NCI-H1092 treated with DMSO at 0.1 percent for 48 hours (cell line): ENCODE measurements around the gene SPAG9.
A peak's percentile ranks its signal among the peaks of the same experiment; 100 is the strongest.

Experiments used
- DNase-seq: peaks from one replicate; lab custom pipeline; 2025; lab: John Stamatoyannopoulos, UW

Gene SPAG9

DNA sequence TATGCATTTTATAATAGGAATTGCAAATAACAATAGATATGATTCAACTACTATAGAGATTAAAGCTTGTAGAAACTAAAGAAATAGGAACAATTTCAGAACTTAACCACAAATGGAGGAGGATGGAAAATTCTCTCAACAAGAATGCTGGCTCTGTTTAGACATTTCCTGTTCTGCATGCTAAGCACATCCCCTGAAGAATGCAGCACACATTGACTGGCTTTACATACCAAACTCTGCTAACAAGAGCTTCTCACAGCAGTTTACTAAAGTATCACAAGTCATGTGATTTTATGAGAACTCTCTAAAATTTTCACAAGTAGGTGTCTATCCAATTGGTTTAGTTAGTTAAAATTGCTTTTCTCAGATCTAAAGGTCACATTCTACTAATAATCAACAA lies 85.2 kb downstream of the SPAG9 start:
- no peak for DNase-seq

DNA sequence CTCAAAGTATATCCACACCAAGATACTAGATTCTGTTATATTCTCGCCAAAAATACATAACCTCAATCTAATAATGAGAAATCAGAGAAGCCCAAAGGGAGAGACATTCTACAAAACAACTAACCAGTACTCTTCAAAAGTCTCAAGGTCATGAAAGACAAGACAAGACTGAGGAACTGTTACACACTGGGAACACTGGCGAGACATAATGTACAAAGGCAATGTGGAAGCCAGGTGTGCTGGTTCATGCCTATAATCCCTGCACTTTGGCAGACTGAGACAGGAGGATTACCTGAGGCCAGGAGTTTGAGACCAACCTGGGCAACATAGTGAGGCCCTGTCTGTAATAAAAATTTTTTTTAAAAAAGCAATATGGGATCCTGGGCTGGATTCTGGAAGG lies 85.9 kb downstream of the SPAG9 start:
- DNase-seq, result no peak

DNA sequence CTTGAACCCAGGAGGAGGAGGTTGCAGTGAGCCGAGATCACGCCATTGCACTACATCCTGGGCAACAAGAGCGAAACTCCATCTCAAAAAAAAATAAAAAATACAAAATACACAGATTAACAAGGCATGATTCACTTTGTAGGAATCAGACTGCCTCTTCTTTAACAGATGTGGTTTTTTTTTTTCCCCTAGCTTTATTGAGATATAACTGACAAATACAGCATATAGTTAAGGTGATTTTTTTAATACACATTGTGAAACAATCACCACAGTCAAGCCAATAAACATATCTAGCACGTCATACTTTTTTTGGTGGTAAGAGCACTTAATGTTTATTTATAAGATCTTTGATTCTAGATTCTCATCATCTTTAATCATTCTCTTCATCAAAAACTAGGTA lies 87.8 kb downstream of the SPAG9 start:
- DNase-seq, result no peak

DNA sequence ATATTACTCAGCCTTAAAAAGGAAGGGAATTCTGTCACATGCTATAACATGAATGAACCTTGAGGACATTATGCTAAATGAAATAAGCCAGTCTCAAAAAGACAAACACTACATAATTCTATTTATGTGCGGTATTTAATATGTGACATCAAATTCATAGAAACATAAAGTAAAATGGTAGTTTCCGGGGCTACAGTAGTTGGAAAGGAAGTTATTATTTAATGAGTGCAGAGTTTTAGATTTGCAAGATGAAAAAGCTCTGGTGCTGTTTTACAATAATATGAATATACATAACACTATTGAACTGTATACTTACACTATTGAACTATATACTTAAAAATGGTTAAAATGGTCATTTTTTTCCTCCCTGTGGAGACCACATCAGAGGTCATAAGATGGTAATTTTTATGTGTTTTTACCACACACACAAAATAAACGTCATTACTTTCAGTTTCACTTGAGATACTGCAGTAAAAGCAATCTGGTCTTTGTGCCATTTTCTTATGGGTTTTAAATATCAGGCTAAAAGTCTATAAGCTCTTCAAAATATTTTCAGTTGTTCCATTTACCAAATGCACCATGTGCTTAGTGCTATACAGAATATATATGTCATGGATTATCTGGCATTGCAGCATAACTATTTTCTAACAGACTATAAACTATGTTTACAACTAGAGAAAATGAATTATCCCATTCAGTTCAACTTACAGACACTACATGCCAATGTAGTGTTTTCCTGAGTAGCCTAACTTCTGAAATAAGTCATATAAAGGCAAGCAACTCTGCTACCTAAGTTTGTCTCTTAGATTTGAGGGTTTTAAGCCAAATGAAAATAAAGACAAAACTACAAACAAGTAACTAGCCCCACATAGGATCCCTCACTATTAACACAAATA lies 90.9 kb downstream of the SPAG9 start:
- no peak for DNase-seq

DNA sequence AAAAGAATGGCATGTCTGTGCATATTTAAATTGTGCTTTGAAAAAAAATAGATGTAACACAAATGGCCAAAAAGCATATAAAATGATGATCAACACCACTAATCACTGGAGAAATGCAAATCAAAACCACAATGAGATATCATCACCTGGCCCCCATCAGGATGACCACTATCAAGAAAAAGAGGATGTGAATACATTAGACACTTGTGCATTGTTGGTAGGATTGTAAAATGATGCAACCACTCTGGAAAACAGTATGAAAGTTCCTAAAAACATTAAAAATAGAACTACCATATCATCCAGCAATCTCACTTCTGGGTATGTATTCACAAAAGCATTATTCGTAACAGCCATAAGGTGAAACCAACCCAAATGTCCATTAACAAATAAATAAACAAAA lies 91.5 kb downstream of the SPAG9 start:
- DNase-seq, result no peak

DNA sequence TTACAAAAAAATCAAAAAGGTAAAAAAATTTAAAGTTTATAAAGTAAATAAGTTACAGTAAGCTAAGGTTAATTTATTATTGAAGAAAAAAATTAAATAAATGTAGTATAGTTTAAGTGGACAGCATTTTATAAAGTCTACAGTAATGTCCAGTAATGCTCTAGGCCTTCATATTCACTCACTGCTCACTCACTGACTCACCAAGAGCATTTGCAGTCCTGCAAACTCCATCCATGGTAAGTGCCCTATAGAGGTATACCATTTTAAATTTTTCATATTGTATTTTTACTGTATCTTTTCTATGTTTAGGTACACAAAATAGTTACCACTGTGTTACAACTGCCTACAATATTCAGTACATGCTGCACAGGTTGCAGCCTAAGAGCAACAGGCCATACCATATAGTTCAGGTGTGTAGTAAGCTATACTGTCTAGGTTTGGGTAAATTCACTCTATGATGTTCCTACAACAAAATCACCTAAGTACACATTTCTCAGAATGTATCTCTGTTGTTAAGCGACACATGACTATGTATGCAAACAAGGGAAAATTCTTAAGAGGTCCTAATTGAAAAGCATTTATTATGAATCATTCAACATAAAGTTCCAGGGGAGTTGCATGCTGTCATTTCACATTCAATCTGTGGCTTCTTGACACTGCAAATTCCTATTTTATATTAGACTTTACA lies 92.3 kb downstream of the SPAG9 start:
- DNase-seq, result no peak

DNA sequence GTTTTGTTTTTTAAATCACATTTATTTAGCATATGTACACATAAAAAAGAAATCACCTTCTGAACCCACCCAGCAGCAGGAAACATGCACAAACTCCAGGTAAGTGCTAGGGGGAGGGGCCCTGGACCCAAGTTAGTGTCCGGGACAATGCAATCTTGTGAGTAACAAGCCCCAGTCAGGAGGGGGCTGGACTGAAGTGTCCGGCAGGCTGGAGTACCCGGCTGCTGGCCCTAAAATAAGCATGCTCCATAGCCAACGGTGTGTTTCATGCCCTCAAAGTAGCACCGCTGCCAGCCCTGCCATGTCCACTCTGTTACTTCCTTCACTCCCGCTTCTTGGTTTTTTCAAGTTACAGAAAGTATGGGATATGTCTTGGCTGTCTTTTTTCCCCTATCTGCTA lies 102.1 kb downstream of the SPAG9 start:
- DNase-seq, result no peak

DNA sequence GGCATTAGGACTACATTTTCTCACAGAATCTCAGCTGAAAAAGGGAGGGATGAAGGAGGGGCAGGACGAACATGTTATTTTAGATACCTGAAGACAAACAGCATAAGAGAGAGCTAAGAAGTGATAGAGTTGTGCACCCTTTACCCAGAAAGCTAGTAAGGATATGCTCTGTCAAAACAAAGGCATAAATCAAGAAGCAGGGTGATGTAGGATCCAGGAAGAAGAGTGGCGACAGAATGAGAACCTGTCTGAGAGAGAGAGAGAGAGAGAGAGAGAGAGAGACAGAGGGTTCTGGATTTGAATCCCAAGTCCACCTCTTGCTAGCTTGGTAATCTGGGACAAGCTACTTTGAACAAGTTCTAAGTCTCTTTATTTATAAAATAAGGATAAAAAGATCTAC lies 103.4 kb downstream of the SPAG9 start:
- no peak for DNase-seq

DNA sequence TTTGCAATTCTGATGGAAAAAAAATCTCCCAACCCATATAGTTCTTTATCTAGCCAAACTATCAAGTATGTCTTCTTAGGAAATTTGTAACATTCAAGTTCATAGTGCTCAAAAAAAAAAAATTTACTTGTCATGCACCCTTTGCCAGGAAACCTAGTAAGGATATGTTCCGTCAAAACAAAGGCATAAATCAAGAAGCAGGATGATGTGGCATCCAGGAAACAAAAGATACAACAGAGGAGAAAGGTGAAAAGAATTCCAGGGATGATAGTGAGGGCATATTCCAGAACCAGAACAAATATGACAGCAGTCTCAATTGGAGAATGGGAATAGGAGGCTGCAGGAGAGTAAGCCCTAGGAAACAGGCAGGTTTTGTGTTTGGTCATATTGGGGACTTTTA lies 104.6 kb downstream of the SPAG9 start:
- peak; percentile 17 for DNase-seq

DNA sequence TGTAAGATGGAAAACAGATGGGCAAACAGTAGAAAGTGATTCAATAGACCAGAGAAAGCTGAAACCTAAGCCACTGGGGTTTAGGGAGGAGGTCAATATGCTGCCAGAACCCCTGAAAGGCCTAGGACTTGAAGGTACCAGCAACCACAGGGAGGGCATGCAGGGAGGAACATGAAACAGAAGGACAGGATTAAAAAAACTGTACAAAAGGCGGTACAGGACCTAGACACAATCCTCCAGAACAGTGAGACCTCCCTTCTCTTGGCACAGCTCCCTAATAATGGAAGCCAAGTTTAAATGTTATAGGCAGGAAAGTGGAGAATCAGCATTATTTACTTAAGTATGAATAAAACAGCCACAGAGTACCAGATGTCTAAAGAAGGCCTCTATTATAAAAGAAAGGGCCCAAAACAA lies 105.5 kb downstream of the SPAG9 start:
- DNase-seq, result peak; percentile 84

DNA sequence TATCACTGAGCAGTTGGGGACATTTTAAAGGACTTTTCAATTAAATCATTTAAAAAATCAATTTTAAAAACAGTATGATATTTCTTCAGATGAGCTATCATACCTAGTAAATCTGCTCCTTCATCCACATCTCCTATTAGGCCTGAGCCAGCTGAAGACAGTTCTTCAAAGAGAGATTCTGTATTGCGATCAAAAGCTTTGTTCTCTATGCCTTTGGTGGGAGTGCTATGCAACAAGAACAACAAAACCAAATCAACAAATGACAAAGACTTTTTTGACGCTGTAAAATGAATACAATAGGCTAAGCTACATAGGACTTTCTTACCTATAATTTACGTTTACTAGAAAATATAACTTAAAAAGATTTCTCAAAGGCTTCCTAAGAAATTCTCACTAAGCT lies 106.5 kb downstream of the SPAG9 start:
- DNase-seq, result no peak

DNA sequence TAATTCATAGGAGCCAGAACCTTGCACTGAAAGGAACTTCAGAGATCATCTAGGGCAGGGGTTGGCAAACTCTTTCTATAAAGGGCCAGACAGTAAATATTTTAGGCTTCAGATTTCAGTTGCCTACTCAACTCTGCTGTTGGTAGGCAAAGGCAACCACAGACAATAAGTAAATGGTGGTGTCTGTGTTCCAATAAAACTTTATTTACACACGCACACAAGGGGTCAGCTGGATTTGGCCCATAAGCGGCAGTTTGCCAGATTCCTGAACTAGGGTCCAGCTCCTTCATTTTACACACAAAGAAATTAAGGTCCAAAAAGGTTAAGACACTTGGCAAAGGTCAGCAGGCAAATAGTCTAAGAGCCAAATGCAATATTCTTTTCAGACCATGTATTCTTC lies 107.3 kb downstream of the SPAG9 start:
- DNase-seq, result no peak

DNA sequence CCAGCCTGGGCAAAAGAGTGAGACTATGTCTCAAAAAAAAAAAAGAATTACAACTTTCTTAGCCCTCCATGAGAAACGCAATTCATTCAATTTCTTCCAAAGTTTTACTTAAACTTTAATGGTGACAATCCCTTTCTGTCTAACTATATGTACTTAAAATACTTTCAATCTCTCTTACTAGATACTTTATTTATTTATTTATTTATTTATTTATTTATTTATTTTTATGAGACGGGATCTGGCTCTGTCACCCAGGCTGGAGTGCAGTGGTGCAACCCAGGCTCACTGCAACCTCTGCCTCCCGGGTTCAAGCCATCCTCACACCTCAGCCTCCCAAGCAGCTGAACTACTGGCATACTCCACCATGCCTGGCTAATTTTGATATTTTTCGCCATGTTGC lies 108.1 kb downstream of the SPAG9 start:
- no peak for DNase-seq

DNA sequence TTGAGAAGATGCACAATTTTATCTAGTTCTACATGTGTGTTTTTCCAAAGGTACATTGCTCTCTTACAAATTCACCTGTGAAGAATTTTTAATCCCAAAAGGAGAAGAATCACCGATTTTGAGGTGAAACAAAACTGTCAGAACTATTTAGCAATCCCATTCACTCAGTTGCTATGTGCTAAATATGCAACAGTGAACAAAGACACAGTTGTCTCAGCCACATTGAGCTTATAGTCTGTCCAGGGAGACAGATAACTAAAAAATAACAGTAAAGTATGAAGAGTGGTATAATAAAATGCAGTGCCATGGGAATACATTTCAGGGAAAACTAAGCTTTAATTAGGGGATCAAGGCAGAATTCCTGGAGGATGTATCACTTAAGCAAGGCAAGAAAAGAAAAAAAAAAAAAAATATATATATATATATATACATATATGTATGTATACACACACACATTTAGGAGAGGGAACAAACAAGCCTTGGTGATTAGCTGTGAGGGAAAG lies 110.4 kb downstream of the SPAG9 start:
- no peak for DNase-seq

DNA sequence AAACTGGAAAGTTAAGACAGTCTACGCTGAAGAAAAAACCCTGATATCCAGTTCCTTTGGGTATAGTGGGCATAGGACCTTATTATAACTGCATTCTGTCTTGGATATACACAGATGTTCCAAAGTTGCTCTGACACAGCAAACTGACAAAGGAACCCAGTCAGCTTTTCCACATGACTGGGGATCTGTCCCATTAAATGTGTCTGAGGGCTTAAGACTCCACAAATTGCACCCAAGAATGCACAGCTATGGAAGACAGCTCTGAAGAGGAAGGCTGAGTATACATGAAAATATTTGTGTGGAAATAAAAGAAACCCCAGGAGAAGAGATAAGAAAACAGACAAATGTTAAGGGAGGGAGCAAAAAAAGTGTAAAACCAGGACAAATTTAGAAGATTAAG lies 114.1 kb downstream of the SPAG9 start:
- no peak for DNase-seq

DNA sequence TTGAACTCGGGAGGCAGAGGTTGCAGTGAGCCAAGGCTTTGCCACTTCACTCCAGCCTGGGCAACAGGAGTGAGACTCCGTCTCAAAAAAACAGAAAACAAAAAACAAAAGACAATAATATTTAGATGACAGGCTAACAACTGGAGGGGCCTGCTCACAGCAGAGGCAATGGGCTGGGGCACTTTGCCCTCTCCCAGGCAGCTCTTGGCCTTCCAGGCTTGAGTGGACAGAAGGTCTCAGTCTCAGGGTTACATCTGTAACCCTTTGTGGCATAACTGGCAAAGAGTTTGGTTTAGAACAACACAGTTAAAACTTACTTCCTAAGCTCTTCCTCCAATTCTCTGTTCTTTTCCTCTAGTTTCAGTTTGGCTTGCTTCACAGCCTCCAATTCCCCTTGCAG lies 114.9 kb downstream of the SPAG9 start:
- DNase-seq, result no peak

DNA sequence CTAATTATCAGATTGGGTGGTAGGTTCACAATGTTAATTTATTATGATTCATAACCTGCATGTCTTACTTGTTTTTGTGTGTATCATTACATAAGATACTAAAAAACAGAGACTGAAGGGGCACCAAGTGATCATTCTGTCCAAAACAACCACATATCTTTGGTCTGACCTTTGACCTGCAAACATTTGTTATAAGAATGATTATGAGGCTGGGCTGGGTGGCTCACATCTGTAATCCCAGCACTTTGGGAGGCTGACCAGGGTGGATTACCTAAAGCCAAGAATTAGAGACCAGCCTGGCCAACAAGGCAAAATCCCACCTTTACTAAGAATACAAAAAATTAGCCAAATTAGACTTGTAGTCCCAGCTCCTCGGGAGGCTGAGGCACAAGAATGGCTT lies 116.4 kb downstream of the SPAG9 start:
- DNase-seq, result no peak

DNA sequence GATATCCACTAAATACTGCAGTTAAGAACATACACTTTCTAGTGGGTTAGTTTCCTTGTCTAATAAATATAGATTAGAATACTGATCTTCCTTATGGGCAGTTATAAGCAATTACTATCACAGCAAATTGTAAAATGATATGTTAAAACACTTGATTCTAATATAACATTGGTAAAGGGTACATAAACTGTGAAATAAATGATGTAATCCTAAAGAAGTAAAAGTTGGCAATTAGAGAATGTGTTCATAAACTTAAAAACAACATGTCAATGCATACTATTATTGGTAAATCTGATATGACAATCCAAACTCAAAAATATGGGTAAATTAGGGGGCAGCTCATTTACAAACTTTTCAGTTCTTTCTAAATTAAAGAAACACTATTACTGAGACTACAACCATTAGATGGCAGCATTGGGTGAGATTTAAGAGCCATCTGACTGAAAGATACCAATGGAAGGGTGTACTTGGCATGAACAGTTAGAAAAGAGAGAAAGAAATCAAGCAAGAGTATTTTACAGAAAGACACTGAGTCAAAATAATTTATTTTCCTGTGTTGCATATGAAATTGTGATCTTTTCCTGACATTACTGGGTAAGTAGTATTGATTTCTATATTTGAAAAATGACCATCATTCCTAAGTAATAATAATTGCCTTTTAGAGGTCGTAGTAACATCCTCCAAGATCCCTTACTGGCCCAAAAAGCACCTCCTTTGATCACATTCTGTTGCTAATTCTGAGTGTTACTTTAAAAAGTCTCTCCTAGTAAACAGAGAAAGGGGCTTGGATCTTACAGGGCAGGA lies 119.6 kb downstream of the SPAG9 start:
- peak; percentile 70 for DNase-seq

DNA sequence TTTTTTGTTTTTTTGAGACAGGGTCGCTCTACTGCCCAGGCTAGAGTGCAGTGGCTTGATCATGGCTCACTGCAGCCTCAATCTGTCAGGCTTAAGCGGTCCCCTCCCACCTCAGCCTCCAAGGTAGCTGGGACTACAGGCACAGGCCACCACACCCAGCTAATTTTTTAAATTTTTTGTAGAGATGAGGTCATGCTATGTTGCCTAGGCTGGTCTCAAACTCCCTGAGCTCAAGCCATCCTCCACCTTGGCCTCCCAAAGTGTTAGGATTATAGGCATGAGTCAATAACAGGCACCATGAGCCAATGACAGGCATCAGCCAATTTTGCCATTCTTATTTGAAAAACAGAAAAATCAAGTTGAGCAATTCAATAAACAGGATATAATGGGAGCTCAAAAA lies 125.0 kb downstream of the SPAG9 start:
- no peak for DNase-seq

DNA sequence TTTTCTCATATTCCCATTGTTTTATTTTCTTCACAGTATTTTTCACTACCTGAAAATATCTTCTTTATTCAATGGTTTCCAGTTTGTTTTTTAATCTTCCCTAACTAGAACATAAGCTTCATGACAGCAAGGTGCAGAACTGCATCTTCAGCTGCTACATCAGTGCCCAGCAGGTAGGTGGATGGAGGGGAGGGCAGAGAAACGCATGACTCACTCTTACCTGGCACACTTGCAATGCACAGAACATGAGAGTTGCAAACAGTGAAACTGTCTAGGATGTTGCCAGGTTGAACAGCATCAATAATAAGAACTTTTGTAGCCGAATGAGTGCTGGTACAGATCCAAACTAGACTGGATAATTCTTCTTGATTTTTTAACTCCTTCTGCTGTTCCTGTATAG lies 127.1 kb downstream of the SPAG9 start:
- DNase-seq, result no peak

DNA sequence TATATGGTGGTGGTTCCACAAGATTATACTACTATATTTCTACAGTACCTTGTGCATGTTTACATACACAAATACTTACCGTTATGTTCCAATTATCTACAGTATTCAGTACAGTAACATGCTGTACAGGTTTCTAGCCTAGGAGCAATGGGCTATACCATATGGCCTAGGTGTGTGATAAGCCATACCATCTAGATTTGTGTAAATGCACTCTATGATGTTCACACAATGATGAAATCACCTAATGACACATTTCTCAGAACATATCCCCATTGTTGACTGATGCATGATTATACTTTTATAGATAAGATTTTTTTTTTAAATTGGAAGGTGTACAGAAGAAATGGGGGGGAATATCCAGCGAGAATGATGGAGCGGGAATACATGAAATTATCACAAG lies 131.5 kb downstream of the SPAG9 start:
- no peak for DNase-seq

DNA sequence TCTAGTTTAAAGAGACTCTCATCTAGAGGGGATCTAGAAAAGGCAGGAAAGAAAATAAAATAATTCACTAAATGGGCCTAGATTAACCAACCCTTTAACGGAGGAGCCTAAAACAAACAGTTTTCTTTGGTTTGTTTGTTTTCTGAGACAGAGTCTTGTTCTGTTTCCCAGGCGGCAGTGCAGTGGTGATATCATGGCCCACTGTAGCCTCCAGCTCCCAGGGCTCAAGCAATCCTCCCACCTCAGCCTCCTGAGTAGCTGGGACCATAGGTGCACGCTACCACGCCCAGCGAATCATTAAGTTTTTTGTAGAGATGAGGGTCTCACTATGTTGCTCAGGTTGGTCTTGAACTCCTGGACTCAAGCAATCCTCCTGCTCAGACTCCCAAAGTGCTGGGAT lies 132.2 kb downstream of the SPAG9 start:
- DNase-seq, result no peak
